GM12892 (cell line): Measurements from ENCODE around the gene NDST1.

ENCODE experiments used
- POLR2A ChIP-seq: IDR thresholded peaks from 2 replicates; pipeline ENCODE4 v1.6.1; 2011; ENCODE audit warnings: low read depth, low read length, control low read depth
- POLR2AphosphoS5 ChIP-seq: IDR thresholded peaks from 2 replicates; pipeline ENCODE4 v1.6.1; 2011; ENCODE audit warnings: low read depth, low read length, control low read depth
- TAF1 ChIP-seq: IDR thresholded peaks from 2 replicates; pipeline ENCODE4 v1.6.1; 2011; ENCODE audit warnings: low read depth, mild to moderate bottlenecking, control low read depth, low read length, borderline replicate concordance

DNA sequence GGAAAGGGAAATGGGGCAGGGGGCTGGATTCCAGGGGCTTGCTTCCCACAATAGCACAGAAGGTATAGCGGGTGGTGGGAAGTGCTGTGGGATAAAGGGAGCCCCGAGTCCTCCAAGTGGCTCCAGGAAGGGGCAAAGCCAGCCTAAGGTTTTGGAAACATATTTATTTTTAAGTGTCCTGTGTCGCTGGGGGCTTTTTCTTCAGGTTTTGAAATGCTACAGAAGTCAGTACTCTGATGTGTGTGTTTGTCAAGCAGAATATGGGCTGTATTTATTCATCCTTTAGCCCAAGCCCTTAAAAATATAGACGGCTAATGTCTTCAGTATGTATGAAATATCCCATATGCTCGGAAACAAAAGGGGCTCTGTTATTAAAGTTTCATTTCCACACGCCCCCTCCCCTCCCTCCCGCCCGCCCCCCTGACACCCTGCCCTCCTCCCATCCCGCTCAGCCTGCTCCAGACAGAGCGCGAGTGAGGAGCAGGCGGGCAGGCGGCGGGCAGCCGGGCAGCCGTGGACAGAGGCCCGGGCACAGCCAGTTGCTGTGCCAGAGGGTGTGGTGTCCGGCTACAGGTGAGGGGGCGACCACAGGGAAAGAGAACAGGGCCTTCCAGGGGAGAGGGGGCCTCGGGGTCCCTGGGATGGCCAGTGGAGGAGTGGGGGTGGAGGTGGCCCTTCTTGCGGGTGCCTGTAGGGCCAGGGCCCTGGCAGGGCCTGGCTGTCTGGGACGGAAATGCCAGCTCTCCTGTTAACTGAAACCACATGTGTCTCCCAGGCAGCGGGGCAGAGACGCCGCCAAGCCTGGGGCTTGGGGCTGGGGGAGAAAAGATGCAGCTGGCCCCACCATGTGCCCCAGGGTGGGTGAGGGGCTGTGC, 92.9 kb downstream of the NDST1 start:
- TF ChIP-seq POLR2A (no peak), POLR2AphosphoS5 (no peak), TAF1 (no peak)
